Neural progenitor cell (in vitro differentiated cells): ENCODE measurements around the gene TSPOAP1. TPM values are rescaled to one million over a fixed set of nuclear protein-coding genes. Genes with fewer than 3 reads are reported as not detected.

Experiments used
- DNase-seq: peaks from one replicate; pipeline ENCODE4 v3.0.0-alpha.2; 2016; ENCODE audit warnings: low spot score
- H2AFZ ChIP-seq: fragments of 200-600 bp; sonication (generic); replicated peaks from 2 replicates; pipeline ENCODE4 v1.6.1; 2016; ENCODE audit warnings: antibody characterized with exemption
- H3F3A ChIP-seq: fragments of 200-600 bp; sonication (generic); 2 replicates; pipeline ENCODE4 v1.6.1; 2016; ENCODE audit warnings: antibody characterized with exemption, low read depth
- H3K27ac ChIP-seq: fragments of 200-600 bp; sonication (generic); 2 replicates; pipeline ENCODE4 v1.5.1; 2016; ENCODE audit warnings: mild to moderate bottlenecking
- H3K27me3 ChIP-seq: fragments of 200-600 bp; sonication (generic); 2 replicates; pipeline ENCODE4 v1.6.1; 2016; ENCODE audit warnings: mild to moderate bottlenecking, moderate library complexity
- H3K36me3 ChIP-seq: fragments of 200-600 bp; sonication (generic); 2 replicates; pipeline ENCODE4 v1.5.1; 2016
- H3K4me1 ChIP-seq: fragments of 200-600 bp; sonication (generic); 2 replicates; pipeline ENCODE4 v1.6.1; 2016; ENCODE audit warnings: mixed run types
- H3K4me2 ChIP-seq: fragments of 200-600 bp; sonication (generic); 2 replicates; pipeline ENCODE4 v1.6.1; 2016
- H3K4me3 ChIP-seq: fragments of 200-600 bp; sonication (generic); 2 replicates; pipeline ENCODE4 v1.5.1; 2016
- H3K79me2 ChIP-seq: fragments of 200-600 bp; sonication (generic); 2 replicates; pipeline ENCODE4 v1.6.1; 2016; ENCODE audit warnings: low read depth
- H3K9ac ChIP-seq: fragments of 200-600 bp; sonication (generic); 2 replicates; pipeline ENCODE4 v1.6.1; 2016
- H3K9me3 ChIP-seq: fragments of 200-600 bp; sonication (generic); 2 replicates; pipeline ENCODE4 v1.5.1; 2016; ENCODE audit warnings: low read depth
- H4K20me1 ChIP-seq: fragments of 200-600 bp; sonication (generic); 2 replicates; pipeline ENCODE4 v1.6.1; 2016; ENCODE audit warnings: low read depth
- H3K27ac Mint-ChIP-seq: 3 replicates; pipeline ENCODE4 v1.8.0; 2021; ENCODE audit warnings: mixed read lengths
- H3K27me3 Mint-ChIP-seq: 2 replicates; pipeline ENCODE4 v1.8.0; 2022; ENCODE audit warnings: low read depth, mild to moderate bottlenecking, inconsistent platforms, moderate library complexity, mixed read lengths; ENCODE audit not compliant: insufficient read depth
- H3K36me3 Mint-ChIP-seq: 3 replicates; pipeline ENCODE4 v1.8.0; 2021; ENCODE audit warnings: mixed read lengths
- H3K4me1 Mint-ChIP-seq: 3 replicates; pipeline ENCODE4 v1.8.0; 2021; ENCODE audit warnings: mixed read lengths
- H3K4me3 Mint-ChIP-seq: 3 replicates; pipeline ENCODE4 v1.8.0; 2021; ENCODE audit warnings: mild to moderate bottlenecking, moderate library complexity, mixed read lengths
- H3K9me3 Mint-ChIP-seq: 3 replicates; pipeline ENCODE4 v1.8.0; 2020; ENCODE audit warnings: mixed read lengths
- EZH2 ChIP-seq: fragments of 200-600 bp; sonication (generic); IDR thresholded peaks from 2 replicates; pipeline ENCODE4 v1.6.1; 2017; ENCODE audit warnings: antibody characterized with exemption, mild to moderate bottlenecking, moderate library complexity
- EZH2phosphoT487 ChIP-seq: fragments of 200-600 bp; sonication (generic); IDR thresholded peaks from 2 replicates; pipeline ENCODE4 v1.6.1; 2017; ENCODE audit warnings: antibody characterized with exemption
- total RNA-seq: library from RNA; depleted of rRNA; stranded (reverse); fragments of >200 nt; gene quantifications from 2 replicates; pipeline ENCODE4 v1.2.3, GENCODE V29; 2015; ENCODE audit warnings: low replicate concordance
- TF ChIP-seq, protein P1 (sequence below): fragments of 200-600 bp; sonication (generic); IDR thresholded peaks from 2 replicates; pipeline ENCODE4 v1.5.1; 2017; ENCODE audit warnings: antibody characterized with exemption, mild to moderate bottlenecking

TSPOAP1 gene
- total RNA-seq, 1 donor from 2014 or later, result 13.8 TPM

- DNase-seq, result peak; percentile 87
- peak overlapping the region; percentile 76 for H3K4me3 Mint-ChIP-seq
- H3K27ac Mint-ChIP-seq, result no peak overlapping the region
- H3K27me3 Mint-ChIP-seq, result peaks cover 13% of the 10 kb centered on the region
- Histone ChIP-seq H2AFZ (peak overlapping the region; percentile 91), H3K27ac (no peak overlapping the region), H3K79me2 (no peaks in the 10 kb centered on the region), H3K27me3 (no peaks in the 10 kb centered on the region), H3K9ac (peak overlapping the region; percentile 30), H3K4me3 (peak overlapping the region; percentile 78), H3K4me1 (peaks cover 38% of the 10 kb centered on the region), H3F3A (peaks cover 20% of the 10 kb centered on the region), H3K4me2 (peak overlapping the region; percentile 99), H3K36me3 (no peaks in the 10 kb centered on the region), H3K9me3 (no peaks in the 10 kb centered on the region), H4K20me1 (no peaks in the 10 kb centered on the region)
- TF ChIP-seq EZH2 (no peak), EZH2phosphoT487 (no peak)
- TF ChIP-seq, protein P1, sequence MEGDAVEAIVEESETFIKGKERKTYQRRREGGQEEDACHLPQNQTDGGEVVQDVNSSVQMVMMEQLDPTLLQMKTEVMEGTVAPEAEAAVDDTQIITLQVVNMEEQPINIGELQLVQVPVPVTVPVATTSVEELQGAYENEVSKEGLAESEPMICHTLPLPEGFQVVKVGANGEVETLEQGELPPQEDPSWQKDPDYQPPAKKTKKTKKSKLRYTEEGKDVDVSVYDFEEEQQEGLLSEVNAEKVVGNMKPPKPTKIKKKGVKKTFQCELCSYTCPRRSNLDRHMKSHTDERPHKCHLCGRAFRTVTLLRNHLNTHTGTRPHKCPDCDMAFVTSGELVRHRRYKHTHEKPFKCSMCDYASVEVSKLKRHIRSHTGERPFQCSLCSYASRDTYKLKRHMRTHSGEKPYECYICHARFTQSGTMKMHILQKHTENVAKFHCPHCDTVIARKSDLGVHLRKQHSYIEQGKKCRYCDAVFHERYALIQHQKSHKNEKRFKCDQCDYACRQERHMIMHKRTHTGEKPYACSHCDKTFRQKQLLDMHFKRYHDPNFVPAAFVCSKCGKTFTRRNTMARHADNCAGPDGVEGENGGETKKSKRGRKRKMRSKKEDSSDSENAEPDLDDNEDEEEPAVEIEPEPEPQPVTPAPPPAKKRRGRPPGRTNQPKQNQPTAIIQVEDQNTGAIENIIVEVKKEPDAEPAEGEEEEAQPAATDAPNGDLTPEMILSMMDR, result no peak
- peaks cover 4% of the 10 kb centered on the region for H3K36me3 Mint-ChIP-seq
- H3K4me1 Mint-ChIP-seq, result peaks cover 49% of the 10 kb centered on the region
- H3K9me3 Mint-ChIP-seq, result no peaks in the 10 kb centered on the region
Measured at GRCh38 chr17:58324409-58325288, 3.9 kb downstream of the TSPOAP1 start.

DNA sequence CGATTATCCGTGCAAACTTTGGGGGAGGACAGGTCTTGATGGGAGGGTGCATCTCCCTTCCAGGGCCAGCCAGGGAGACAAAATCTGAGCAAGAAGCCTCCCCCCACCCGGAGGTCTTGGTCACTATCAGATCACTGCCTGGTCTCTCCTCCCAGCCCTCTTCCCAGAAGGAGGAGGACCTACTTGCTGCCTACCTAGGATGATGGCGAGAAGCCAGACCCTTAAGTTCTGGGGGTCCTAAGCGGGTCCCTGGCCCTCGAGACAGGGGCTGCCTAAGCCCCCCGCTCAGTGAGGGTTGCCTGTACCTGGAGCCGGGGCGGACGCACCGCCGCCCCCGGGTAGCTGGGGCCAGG lies 4.6 kb downstream of the TSPOAP1 start:
- no peak for DNase-seq
- no peaks in the 10 kb centered on the region for H3K79me2 ChIP-seq
- H3F3A ChIP-seq, result peaks cover 18% of the 10 kb centered on the region
- no peaks in the 10 kb centered on the region for H4K20me1 ChIP-seq
- no peak overlapping the region for H3K27ac ChIP-seq
- peaks cover 43% of the 10 kb centered on the region for H3K4me1 Mint-ChIP-seq
- H3K27me3 ChIP-seq, result no peaks in the 10 kb centered on the region
- H3K9me3 ChIP-seq, result no peaks in the 10 kb centered on the region
- no peaks in the 10 kb centered on the region for H3K9me3 Mint-ChIP-seq
- H3K4me2 ChIP-seq, result peak overlapping the region; percentile 99
- H3K36me3 ChIP-seq, result no peaks in the 10 kb centered on the region
- peak overlapping the region; percentile 78 for H3K4me3 ChIP-seq
- peaks cover 13% of the 10 kb centered on the region for H3K27me3 Mint-ChIP-seq
- H3K27ac Mint-ChIP-seq, result peak overlapping the region; percentile 63
- H3K9ac ChIP-seq, result peak overlapping the region; percentile 30
- H2AFZ ChIP-seq, result peak overlapping the region; percentile 91
- peak overlapping the region; percentile 52 for H3K4me3 Mint-ChIP-seq
- TF ChIP-seq EZH2phosphoT487, result no peak
- TF ChIP-seq EZH2, result no peak
- TF ChIP-seq, protein P1, result no peak
- H3K36me3 Mint-ChIP-seq, result peaks cover 4% of the 10 kb centered on the region
- H3K4me1 ChIP-seq, result peaks cover 33% of the 10 kb centered on the region

- Mint-ChIP-seq H3K4me3 (peak overlapping the region; percentile 52), H3K9me3 (no peaks in the 10 kb centered on the region), H3K4me1 (peaks cover 38% of the 10 kb centered on the region), H3K27ac (peak overlapping the region; percentile 63), H3K36me3 (peaks cover 4% of the 10 kb centered on the region), H3K27me3 (peaks cover 13% of the 10 kb centered on the region)
- peaks cover 28% of the 10 kb centered on the region for H3K4me1 ChIP-seq
- no peaks in the 10 kb centered on the region for H3K27me3 ChIP-seq
- H3K4me2 ChIP-seq, result peak overlapping the region; percentile 99
- peak overlapping the region; percentile 91 for H2AFZ ChIP-seq
- DNase-seq, result no peak
- H3F3A ChIP-seq, result peaks cover 13% of the 10 kb centered on the region
- peak overlapping the region; percentile 78 for H3K4me3 ChIP-seq
- no peaks in the 10 kb centered on the region for H3K36me3 ChIP-seq
- no peaks in the 10 kb centered on the region for H3K9me3 ChIP-seq
- no peaks in the 10 kb centered on the region for H3K79me2 ChIP-seq
- H3K9ac ChIP-seq, result peak overlapping the region; percentile 30
- H4K20me1 ChIP-seq, result no peaks in the 10 kb centered on the region
- H3K27ac ChIP-seq, result no peak overlapping the region
- TF ChIP-seq EZH2phosphoT487 (no peak), EZH2 (no peak)
- TF ChIP-seq, protein P1, result no peak
Measured at GRCh38 chr17:58323366-58324055, 5.1 kb downstream of the TSPOAP1 start.
